NCI-H146 treated with DMSO at 0.1 percent for 48 hours (cell line): ENCODE data around the gene SYTL2.
"Not testable (repeated sequence)": the region's sequence is repeated elsewhere in the genome, so short reads cannot be mapped to it uniquely, and the experiment has no call there.

Experiments used
- DNase-seq: peaks from one replicate; lab custom pipeline; 2025; ENCODE audit not compliant: unreplicated experiment; lab: John Stamatoyannopoulos, UW

SYTL2 gene, protein sequence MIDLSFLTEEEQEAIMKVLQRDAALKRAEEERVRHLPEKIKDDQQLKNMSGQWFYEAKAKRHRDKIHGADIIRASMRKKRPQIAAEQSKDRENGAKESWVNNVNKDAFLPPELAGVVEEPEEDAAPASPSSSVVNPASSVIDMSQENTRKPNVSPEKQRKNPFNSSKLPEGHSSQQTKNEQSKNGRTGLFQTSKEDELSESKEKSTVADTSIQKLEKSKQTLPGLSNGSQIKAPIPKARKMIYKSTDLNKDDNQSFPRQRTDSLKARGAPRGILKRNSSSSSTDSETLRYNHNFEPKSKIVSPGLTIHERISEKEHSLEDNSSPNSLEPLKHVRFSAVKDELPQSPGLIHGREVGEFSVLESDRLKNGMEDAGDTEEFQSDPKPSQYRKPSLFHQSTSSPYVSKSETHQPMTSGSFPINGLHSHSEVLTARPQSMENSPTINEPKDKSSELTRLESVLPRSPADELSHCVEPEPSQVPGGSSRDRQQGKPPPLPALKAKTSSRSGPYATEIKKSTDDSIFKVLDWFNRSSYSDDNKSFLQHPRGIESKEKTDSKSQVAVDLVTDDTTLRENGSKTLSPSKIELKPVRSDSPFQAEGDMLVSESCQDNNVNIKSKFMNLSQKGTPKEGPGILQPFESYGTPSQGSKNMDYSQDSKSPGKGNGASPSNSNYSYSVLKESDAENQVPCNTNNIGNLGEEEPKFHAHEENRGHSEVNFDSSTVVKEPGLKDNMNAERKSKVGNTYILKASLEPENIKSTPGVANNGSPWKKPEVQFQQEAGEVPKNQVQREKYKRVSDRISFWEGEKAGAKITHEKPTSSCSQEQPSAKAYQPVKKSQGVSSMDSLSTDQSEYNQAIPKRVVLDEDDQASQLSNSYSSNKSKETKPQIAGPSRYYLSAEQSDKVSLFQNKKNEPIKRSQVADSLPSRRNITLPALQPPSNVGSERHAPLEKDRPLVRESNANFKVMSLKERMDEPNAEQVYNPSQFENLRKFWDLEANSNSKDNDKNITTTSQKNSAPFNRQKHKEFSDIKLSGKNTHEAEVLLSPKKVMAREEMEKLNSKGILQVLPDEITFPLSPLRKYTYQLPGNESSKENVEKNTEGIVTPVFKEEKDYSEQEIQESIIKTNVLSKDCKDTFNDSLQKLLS (N-terminal part only)

DNA sequence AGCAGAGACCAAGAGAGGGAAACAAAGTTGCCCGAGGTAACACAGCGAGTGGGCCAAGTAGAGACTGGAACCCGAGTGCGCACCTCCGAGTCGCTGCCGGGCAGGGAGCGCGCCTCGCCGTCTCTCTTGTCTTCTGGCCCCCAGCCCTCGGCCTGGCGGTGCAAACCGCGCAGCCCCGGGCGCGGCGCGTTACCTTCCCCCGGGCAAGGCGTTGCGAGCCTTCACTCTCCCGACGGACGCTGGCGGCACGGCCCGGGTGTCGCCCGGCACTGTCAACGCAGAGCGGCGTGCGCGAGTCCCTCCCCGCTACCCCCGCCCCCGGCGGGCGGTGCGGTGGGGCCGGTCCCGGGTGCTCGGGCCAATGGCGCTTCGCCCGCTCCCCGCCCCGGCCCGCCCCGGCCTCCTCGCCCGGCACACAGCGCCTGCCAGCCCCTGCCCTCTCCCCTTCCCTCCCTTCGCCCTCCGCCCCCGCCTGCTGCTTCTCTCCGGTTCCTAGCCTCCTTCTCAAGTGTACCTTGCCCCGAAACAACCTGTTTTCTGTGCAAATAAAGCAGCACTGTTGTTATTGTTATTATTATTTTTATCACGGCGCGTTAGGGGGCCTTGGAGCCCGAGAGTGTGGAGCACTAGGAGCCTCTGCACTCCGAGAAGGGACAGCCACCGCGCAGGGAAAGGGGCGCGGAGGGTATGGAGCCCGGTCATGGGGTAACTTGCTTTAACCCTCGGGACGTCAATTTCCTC is at the start of gene SYTL2:
SYTL2 (minus strand) TSS at position 271 of the 741 bp plus-strand sequence. CDS start 53,416 bp downstream, outside the sequence.
- peak; percentile 46 for DNase-seq

DNA sequence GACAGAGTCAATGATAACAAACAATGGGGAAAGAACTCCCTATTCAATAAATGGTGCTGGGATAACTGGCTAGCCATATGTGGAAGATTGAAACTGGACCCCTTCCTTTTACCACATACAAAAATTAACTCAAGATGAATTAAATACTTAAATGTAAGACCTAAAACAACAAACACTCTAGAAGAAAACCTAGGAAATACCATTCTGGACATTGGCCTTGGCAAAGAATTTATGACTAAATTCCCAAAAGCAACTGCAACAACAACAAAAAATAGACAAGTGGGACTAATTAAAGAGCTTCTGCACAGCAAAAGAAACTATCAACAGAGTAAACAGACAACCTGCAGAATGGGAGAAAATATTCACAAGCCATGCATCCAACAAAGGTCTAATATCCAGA is 48.6 kb upstream of the SYTL2 start:
- not testable (repeated sequence) for DNase-seq

DNA sequence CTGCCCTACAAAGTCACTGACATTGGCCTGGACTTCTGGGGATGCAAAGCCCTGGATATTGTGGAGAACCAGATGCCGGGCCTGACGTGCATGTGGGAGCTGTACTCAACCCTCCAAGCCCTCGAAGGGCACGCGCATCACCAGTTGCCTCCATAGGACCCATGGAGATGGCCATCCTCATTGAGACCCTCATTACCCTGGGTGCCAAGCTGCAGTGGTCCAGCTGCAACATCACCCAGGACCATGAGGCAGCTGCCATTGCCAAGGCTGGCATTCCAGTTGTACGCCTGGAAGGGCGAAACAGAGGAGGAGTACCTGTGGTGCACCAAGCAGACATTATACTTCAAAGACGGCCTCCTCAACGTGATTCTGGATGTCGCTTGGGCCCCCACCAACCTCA is 46.2 kb upstream of the SYTL2 start:
- DNase-seq: no peak

DNA sequence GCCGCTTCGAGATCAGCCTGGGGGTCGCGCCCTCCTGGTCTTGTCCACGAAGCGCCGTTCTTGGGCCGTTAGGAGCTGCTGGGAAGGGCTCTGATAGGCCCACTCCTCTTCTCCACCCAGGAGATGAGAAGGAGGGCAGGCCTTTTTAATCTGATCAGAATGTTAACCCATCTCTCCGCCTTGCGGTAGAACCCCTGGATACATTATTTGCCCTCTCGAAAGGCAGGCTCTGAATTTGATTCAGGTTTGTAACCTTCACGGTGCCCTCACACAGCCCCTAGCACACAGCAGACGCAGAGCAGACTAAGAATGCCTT is 44.4 kb upstream of the SYTL2 start, which contains the start of gene CCDC83:
CCDC83 (plus strand) TSS at position 43 of the 316 bp plus-strand sequence. CDS start 9,741 bp downstream, outside the sequence.
- no peak for DNase-seq

DNA sequence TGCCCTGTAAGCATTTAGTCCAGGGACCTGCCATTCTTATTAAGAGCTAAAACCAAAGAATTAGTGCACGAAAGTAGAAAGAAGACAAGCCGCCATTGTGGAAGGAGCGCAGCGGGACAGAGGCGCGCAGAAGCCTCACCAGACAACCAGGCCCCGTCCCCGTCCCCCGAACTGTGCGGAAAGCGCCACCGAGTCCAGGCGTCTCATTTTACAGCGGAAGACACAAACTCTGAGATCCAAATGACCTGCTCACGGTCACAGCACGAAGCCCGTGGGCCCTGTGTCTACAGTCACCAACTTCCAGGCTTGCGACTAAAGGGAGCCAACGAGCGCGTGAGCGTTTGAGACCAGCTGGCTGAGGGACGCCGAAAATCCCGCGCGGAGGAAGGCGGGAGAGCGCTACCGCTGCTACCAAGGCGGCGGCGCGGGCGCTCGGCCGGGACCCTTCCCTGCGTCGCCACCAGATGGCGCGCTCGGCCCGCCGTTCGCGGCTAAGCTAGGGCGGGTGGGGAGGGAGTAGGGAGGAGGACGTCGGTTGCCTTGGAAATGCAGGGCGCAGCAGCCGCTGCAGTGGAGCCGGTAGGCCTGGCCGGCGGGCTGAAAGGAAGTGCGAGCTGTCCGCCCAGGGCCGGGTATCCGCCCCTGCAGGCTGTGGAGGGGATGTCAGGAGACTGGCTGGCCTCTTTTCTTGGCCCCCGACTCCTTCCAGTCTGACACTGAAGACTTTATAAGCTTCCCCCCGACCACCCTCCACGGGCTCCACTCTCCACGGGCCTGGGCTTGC is 43.8 kb upstream of the SYTL2 start:
- DNase-seq: peak; percentile 73

DNA sequence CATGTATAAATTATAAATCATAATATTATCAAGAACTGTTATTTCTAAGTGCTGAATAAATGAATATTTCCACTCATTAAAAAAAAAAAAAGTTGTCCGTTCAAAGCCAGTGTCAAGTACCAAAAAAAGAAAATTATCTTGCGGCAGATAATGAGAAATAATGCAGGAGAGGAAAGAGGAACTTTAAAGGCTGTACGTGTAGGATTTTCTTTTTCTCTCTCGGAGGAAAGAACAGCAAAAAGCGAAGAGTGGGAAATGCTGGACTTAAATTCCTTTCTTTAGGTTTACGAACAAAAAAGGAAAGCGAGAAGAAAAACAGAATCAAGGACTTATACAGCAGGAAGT is 43.2 kb upstream of the SYTL2 start:
- DNase-seq: no peak

DNA sequence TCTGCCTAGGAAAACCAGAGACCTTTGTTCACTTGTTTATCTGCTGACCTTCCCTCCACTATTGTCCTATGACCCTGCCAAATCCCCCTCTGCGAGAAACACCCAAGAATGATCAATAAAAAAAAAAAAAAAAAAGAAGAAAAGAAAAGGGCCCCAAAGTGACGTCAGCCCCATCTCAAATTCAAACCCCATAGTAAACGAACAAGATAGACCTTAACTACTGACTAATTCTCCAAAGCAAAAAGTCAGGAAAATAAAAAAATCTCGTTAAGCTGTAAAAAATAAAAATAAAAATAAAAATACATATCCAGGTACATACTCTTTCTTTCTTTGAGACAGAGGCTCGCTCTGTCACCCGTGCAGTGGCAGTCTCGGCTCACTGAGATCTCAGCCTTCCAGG is 42.6 kb upstream of the SYTL2 start:
- DNase-seq: not testable (repeated sequence)

DNA sequence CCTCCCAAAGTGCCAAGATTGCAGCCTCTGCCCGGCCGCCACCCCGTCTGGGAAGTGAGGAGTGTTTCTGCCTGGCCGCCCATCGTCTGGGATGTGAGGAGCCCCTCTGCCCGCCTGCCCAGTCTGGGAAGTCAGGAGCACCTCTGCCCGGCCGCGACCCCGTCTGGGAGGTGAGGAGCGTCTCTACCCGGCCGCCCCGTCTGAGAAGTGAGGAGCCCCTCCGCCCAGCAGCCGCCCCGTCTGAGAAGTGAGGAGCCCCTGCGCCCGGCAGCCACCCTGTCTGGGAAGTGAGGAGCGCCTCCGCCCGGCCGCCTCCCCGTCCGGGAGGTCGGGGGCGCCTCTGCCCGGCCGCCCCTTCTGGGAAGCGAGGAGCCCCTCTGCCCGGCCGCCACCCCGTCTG is 41.8 kb upstream of the SYTL2 start:
- not testable (repeated sequence) for DNase-seq

DNA sequence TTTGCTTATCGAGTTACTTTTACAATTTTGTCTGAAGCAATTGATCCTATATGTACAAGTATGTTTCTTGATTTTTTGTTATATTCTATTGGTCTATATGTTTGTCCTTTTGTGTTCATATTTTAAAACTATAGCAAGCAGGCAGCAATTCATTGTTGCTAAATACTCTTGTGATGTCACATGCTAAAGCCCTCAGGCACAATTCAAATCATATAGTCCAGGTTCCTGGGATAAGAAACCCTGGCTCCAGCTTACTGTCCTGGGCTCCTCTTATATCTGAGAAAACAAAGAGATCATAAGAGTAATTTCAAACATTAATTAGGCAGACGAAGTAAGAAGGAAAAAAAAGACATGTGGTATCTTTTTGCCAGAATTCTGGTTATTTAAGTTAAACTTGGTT is 37.6 kb upstream of the SYTL2 start:
- DNase-seq: no peak

DNA sequence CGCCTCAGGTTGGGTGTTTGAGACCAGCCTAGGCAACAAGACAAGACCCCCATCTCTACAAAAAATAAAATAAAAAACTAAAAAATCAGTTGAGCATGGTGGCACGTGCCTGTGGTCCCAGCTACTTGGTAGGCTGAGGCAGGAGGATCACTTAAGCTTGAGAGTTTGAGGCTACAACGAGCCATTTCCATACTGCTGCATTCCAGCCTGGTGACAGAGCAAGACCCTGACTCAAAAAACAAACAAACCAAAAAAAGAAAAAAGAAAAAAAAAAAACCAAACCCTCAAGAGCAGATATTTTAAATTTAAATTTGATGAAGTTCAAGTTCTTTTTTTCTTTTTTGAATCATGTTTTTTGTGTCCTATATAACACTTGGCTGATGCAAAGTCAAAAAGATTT is 37.1 kb upstream of the SYTL2 start:
- DNase-seq: no peak

DNA sequence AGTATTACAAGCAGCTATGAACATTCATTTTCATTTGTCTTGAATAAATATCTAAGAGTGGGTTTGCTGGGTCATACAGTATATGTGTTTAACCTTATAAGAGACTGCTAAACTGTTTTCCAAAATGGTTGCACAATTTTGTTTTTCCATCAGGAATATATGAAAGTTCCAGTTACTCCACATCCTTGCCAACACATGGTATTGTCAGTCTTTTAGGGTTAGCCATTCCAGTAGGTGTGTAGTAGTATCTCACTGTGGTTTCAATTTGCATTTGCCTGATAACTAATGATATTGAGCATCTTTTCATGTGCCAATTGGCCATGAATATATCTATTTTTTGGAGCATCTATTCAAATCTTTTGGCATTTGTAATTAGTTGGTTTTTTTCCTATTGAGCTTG is 36.5 kb upstream of the SYTL2 start:
- no peak for DNase-seq

DNA sequence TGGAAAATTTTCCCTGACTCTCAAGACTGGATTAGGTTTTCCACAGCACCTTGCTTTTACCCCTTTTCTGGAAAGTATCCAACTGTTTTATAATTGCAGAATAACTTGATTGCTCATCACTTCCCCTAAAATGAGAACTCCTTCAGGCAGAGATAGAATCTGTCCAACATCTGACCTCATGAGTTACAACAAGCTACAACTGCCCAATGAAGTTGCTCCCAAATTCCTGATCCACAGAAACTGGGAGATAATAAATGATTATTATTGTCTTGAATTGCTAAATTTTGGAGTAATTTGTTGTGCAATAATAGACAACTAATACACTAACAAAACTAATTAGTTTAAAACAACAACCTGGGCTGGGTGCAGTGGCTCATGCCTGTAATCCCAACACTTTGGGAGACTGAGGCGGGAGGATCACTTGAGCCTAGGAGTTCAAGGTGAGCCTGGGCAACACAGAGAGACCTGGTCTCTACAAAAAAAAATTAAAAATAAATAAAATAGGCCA is 34.2 kb upstream of the SYTL2 start:
- no peak for DNase-seq

DNA sequence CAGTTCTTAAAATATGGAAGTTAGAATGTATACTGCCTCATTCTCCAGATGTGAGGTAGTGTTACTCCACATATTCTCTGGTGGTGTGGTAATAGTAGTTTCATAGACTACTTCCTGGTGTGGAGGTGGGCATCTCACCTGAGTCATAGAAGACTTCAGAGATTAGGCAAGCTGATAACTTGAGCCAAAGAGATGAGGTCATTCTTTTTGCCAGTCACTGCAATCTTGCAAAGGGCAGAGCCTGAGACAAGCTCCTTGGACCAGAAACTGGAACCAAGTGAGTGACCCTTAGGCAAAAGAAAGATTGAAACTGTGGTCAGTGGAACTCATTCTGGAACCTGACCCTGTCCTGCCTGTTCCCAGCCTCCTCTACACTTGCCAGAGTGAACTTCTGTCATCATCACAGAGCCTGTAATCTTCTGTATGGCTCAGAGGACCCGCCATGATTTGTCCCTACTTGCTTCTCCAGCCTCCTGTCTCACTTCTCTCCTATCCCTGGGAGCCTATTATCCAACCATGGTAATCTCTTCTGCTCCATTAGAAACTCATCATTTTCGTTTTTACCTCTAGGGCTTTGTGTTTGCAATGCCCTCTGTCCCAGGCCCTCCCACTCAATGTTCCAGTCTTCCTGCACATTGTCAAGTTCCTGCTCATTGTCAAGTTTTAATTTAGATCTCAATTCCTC is 33.6 kb upstream of the SYTL2 start:
- no peak for DNase-seq

DNA sequence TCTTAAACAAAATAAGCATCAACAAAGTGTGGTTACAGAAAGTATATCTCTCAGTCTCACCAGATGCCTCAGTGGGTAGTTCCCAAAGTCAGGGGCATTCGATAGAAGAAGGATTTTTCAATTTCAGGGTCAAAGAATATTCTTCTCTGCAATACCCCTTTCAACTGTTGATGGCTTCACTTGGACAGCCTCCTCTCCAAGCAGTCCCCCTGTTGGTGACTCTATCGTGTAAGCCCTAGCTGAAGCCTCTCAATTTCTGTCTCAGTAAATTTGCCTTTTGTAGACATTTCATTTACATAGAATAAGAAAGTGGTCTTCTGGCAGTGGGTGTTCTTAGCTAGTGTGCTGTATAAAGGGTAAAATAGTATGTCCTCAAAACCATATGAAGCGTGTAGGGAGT is 33.0 kb upstream of the SYTL2 start:
- no peak for DNase-seq

DNA sequence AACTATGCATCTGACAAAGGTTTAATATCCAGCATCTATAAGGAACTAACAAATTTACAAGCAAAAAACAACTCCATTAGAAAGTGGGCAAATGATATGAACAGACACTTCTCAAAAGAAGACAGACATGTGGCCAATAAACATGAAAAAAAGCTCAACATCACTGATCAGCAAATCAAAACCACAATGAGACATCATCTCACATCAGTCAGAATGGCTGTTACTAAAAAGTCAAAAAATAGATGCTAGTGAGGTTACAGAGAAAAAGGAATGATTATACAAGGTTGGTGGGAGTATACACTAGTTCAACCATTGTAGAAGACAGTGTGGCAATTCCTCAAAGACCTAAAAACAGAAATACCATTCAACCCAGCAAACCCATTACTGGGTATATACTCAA is 30.0 kb upstream of the SYTL2 start:
- DNase-seq: not testable (repeated sequence)

DNA sequence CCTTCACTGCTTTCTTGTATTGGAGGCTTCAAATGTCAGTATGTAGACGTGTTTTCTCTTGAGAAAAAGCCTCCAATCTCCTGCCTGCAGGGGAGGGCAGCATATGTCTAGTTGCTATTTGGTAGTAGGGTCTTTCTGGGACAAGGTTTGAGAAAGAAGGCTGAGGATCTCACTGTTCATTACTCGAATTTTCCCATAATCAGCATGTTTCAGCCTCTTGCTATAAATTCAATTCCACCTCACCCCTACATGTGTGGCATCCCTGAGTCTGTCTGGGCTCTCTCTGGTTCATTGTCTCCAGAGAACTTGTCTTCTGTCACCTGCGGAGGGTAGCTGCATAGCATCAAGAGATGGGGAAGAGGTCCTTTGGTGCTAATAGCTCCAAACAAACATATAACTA is 24.8 kb upstream of the SYTL2 start:
- DNase-seq: no peak

DNA sequence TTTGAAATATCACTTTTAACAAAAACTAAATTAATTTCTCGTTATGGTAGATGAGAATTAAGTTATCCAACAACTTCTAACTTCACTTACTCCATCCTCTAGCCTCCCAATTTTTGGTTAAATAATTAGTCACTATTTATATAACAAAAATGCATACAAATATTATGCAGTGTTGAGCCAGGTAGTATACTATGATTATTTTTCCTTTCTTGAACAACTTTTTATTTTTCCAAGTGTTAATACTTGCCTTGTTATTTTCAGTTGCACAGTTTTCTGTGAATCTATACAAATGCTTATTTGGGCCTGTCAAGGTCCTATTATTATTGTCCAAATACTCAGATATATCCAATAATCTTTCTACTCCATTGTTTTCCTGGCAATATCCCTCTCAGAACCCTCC is 24.3 kb upstream of the SYTL2 start:
- DNase-seq: no peak

DNA sequence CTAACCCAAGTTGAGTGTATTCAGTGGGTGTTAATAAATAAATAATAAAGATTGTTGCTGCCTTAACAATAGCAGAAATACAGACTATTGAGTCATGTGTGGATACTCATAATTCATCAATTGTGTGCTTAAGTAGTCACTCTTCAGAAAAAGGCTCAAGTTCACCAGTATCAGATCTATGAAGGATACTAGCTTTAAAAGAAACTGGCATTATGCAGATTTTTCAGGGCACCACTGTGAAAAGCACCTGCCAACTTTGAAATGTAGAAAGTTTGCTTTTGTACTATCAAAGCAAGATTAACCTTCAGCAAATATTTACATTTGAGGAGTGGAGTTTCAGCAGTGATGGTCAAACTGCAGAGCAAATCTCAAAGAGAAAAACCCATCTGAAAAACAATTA is 20.1 kb upstream of the SYTL2 start:
- DNase-seq: peak; percentile 82

DNA sequence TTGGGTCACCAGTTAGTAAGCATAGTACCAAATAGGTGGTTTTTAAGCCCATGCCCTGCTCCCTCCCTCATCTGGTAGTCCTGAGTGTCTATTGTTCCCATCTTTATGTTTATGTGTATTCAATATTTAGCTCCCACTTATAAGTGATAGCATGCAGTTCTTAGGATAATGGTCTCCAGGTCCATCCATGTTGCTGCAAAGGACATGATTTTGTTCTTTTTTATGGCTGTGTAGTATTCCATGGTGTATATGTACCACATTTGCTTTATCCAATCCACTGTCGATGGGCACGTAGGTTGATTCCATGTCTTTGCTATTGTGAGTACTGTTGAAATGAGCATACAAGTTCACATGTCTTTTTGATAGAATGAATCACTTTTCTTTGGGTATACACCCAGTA is 18.2 kb upstream of the SYTL2 start:
- DNase-seq: no peak

DNA sequence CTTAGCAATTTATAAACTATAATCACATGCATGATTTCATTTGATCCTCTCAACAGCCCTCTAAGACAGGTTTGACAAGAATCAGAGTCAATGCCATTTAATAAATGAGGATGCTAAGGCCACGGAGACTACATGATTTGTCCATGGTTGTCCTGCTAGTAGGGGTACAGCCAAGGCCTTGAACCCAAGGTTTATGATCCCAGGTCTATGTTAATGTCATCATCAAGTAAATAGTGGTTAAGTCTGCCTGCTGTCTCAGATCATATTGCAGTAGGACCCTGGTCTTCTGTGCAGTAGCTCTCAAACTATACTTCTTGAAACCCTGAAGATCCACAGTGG is 17.7 kb upstream of the SYTL2 start:
- DNase-seq: no peak
